Stimulated activated CD8-positive, alpha-beta memory T cell treated with anti-CD3 and anti-CD28 coated beads, Interleukin-4, amount 100 ng/mL, for 24 hours (primary cell): ENCODE measurements around the gene SNX2.
"Not testable (repeated sequence)": the region's sequence is repeated elsewhere in the genome, so short reads cannot be mapped to it uniquely, and the experiment has no call there.

Source experiments
- DNase-seq: peaks from one replicate; pipeline ENCODE4 v3.0.0-alpha.2; 2020; ENCODE audit warnings: low read depth

The SNX2 gene, protein sequence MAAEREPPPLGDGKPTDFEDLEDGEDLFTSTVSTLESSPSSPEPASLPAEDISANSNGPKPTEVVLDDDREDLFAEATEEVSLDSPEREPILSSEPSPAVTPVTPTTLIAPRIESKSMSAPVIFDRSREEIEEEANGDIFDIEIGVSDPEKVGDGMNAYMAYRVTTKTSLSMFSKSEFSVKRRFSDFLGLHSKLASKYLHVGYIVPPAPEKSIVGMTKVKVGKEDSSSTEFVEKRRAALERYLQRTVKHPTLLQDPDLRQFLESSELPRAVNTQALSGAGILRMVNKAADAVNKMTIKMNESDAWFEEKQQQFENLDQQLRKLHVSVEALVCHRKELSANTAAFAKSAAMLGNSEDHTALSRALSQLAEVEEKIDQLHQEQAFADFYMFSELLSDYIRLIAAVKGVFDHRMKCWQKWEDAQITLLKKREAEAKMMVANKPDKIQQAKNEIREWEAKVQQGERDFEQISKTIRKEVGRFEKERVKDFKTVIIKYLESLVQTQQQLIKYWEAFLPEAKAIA

DNA sequence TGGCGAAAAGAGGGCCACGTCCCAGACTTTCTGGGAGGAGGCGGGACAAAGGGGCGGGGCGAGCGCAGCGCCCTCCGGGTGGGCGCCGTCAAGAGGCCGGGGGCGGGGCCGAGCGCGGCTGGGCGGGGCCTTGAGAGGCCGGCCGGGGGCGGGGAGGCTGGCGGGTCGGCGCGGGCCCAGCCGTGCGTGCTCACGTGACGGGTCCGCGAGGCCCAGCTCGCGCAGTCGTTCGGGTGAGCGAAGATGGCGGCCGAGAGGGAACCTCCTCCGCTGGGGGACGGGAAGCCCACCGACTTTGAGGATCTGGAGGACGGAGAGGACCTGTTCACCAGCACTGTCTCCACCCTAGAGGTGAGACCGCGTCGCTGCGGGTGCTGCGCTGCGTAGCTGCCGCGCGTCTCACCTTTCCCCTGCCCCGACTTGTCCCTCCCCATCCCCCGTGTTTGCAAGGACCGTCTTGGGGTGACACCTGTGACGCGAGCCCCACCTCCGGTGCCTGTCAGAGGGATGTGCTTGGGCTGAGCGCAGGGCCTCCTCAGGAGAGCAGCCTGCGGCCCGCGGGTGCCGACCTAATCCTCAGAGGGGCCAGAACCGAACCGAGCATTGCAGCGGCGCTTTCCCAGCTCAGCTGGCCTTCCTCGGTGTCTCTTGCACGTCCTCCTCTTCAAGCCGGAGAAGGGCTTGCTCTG, at the start of gene SNX2:
Gene SNX2, plus strand, starts transcription at position 220 of the 689 bp plus-strand sequence. Its CDS starts 24 bp downstream, at position 244.
- peak; percentile 91 for DNase-seq

DNA sequence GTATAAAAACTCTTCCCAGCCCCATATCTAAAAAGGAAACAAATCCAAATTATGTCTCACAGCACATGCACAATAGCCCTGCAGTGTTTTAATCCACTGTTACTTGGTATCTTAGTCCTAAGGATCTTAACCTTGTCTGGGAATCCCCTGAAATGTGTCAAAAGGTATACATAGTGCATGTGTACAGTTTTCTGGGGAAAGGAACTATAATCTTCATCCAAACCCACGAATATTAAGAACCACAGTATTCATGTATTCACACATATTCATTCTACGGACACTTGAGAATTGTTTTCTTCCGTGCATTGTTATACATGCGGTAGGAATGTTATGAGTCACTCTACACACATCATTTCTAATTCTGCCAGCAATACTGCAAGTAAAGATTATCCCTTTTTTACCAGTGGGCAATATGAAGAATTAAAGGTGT, 47.8 kb upstream of the SNX2 start:
- DNase-seq, result no peak

DNA sequence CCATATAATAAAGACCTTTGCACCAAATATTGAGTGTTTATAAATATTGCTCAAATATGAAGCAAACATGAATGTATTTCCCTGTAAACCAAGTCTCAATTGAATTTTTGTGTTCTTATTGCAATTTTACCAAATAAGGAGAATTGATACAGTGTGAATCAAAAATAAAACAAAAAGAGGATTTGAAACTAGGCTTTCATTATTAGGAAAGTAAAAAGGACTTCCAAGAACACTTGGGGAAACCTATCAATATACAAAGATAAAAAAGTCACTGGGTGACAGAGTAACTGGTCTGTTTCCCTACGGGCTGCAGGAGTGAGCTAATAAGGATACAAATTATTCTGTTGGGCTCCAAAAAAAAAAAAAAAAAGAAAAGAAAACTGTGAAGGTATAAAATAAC, 44.8 kb upstream of the SNX2 start:
- no peak for DNase-seq

DNA sequence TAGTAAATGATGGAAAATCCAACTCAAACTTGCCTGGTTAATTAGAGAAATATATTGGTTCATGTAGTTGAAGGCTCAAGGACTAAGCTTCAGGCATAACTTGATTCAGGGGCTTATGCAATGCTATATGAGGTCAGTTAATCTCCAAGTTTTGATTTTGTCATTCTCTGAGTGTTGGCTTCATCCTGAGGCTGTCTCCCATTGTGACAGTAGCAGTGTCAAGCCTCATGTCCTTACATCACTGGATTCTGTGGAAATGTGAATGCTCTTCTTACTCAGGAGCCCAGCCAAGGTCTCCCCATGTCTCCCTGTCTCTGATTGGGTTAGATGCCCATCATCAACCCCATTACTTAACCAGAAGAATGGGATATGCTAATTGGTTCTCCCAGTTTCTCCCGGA, 44.4 kb upstream of the SNX2 start:
- no peak for DNase-seq

- DNase-seq, result no peak
These were observed 38.6 kb upstream of the SNX2 start for GRCh38 chr5:122736086-122736845.

DNA sequence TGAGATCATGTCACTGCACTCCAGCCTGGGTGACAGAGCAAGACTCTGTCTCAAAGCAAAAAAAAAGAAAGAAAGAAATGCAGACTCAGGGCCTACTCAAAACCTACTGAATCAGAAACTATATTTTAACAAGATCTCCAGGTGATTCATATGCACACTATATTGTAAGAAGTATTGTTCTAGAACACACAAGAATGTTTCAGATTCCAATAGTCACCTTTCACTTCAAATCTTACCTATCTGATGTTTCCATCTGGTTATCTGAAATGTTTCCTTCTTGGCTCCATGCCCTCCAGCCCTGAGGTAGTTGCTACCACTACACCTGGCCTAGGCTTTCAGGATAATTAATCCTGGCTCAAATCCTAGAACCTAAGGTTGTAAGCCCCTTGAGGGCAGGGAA, 36.8 kb upstream of the SNX2 start:
- no peak for DNase-seq

DNA sequence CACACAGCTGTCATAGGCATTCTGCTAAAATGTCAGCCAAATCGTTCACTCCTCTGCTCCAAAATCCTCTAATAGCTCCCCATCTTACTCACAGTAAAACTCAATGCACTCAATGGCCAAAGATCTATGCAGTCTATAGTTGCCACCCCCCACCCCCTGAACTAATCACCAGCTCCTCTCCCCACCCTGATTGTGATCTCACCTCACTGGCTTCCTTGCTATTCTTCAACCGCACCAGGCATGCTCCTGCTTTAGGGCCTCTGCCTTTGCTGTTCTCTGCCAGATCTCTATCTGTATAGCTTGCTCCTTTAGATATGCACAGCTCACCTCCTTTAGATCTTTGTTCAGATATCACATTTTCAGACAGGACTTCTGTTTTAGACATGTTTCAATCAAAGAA, 33.2 kb upstream of the SNX2 start:
- no peak for DNase-seq

DNA sequence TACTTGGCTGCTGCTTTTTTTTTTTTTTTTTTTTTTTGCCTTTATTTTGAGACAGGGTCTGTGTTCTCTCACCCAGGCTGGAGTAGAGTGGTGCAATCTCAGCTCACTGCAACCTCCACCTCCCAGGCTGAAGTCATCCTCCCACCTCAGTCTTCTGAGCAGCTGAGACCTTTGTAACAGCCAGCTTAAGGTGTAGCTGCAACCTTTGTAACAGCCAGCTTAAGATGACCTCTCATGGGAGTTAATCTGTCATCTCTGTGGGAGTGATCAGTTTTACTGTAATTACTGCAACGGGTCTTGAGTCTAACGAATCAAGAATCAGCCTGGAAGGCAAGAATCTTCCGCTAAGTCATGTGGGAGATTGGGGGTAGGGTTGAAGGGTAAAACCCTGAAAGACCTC, 31.6 kb upstream of the SNX2 start:
- DNase-seq, result no peak

DNA sequence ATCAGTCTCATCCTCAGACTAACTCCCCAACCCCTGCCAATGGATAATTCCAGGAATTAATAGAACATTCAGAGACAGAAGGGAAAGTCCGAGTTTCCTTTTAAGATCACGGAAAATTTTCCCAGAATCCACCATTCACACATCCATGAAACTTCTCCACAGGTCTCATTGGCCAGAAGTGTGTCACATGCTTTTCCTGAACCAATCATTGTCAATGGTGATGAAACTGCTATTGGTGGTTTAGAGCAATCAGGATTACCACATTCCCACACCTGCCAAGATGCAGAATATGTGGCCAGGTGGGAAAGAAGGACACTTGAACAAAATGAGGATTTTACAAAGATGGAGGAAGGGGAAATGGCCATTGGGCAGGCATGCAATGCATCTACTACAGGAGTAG, 29.3 kb upstream of the SNX2 start:
- no peak for DNase-seq

GRCh38 chr5:122749886-122750285, 25.0 kb upstream of the SNX2 start:
- no peak for DNase-seq

DNA sequence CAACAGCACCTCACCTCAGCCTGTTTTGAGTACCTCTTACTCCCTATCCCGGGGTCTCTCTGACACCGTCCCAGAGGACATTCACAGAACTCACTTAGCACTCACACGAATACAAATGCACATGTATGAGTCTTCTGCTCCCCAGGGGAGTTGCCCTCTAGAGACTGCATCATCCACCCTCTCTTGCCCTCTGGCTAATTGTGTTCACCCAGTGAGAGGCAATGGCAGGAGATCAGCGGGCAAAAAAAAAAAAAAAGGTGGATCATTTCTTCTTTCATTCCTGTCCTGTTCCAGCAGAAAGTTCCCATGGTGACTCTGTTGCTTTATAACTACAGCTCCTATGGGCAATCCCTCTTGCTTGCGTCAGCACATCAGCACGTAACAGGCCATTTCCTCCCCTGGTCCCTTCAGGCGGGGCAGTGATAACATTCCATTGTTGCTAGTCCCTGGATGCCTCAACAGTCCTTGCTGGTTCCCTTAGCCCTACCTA, 23.5 kb upstream of the SNX2 start:
- no peak for DNase-seq

- DNase-seq, result no peak
These were observed 21.4 kb upstream of the SNX2 start for GRCh38 chr5:122753500-122753899.

DNA sequence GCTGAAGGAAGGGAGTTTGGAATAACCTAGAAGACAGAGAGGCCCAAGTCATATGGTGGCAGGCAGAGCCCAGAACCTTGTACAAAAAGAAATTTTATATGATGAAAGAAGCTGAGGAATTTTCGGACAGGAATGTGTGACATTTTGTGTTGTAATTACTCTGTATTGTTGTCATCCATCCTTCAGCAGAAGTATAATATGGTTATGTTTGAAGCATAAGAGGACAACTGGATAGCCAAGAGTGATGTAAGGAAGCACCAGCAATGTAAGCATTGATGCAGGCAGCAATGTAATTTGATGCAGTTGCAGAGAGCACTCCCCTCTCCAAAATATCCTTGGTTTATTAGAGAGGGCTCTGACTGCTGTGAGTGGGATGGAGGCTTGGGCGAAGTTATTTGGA, 19.1 kb upstream of the SNX2 start:
- no peak for DNase-seq

DNA sequence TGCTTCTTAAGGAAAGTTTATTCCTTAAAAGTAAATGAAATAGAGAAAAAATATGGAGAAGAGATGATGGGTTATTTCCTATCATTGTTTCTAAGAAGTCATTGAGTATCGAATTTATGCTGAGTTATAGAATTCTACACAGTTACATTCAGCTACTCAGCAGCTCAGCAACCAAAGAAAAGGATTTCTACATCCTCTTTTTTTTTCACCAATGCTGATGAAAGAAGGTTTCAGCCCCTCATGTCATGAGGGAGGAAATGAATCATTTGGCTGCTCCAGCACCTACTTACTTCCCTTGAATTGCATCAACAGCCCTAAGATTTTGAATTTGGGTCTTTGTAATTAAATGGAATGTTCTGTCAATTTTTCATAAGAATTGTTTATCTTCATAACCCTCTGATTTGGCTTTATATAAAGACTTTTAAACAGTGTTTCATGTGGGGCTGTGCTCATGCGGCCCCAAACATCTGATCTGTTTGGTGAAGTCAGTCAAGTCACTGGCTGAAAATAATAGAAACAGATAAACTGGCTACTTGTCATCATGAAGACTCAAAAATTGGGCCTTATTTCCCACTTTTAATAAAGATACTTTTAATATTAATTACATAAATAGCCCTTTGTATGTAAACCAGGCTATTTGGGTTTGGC, 18.5 kb upstream of the SNX2 start:
- DNase-seq, result no peak

GRCh38 chr5:122757285-122757684, 17.6 kb upstream of the SNX2 start:
- no peak for DNase-seq

GRCh38 chr5:122759241-122760070, 15.4 kb upstream of the SNX2 start:
- DNase-seq, result no peak

GRCh38 chr5:122760236-122760635, 14.6 kb upstream of the SNX2 start:
- no peak for DNase-seq

DNA sequence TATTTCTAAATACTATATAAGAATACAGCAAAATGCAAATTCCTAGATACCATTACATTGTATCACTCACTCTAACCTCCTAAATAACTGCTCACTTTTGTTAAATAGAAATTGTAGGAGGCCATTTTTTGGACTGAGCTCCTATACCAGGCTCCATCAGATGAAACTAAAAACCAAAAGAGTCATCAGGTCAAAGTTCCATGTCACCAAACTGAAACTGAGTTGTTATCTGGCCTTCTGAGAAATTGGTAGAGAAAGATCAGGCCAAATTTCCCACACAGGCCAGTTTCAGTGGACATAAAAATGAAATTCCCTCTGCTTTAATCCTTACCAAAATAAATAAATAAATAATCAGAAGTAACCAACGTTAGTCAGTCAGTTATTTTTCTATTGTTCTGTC, 13.8 kb upstream of the SNX2 start:
- DNase-seq, result no peak

DNA sequence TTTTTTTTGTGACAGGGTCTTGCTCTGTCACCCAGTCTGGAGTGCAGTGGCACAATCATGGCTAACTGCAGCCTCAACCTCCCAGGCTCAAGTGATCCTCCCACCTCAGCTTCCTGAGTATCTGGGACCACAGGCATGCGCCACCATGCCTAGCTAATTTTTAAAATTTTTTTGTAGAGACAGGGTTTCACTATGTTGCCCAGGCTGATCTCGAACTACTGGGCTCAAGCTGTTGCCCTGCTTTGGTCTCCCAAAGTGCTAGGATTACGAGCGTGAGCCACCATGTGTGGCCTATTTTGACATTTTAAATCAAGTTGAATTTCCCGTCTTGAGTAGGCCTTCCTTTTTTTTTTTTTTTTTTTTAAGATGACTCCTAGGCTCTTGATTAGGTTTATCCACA, 13.0 kb upstream of the SNX2 start:
- DNase-seq, result not testable (repeated sequence)

DNA sequence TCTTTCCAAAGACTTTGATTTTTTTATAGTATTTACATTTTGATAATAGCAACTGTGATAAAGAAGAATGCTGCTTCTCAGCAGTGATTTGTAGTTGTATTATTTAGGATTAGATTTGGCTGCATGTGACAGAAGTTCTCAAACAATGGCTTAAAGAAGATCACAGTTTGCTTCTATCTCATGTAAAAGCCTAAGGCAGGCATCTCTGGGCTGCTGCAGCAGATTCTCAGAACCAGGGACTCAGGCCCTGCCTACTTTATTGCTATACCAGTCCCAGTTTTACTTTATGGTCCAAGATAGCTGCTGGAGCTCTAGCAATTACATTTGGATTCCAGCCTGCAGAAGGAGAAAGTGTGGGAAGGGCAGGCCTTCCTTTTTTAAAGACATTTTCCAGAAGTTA, 8.8 kb upstream of the SNX2 start:
- no peak for DNase-seq

GRCh38 chr5:122770477-122770876, 4.4 kb upstream of the SNX2 start:
- no peak for DNase-seq
